ENCODE results near the gene CLCN6.

CLCN6 gene

GRCh38 chr1:11879311-11880180 is 73.6 kb downstream of the CLCN6 start:
- Histone ChIP-seq H3K27ac (no peak overlapping the region), H3K9me3 (ENCODE audit: severe bottlenecking) (peaks cover 4% of the 10 kb centered on the region), H3K4me3 (ENCODE audit: low read depth, low read length) (no peak overlapping the region), H3K27me3 (ENCODE audit: insufficient read depth, low read depth, severe bottlenecking) (no peaks in the 10 kb centered on the region), H3K36me3 (no peaks in the 10 kb centered on the region)
- no peak for DNase-seq
- TF ChIP-seq, protein P1, sequence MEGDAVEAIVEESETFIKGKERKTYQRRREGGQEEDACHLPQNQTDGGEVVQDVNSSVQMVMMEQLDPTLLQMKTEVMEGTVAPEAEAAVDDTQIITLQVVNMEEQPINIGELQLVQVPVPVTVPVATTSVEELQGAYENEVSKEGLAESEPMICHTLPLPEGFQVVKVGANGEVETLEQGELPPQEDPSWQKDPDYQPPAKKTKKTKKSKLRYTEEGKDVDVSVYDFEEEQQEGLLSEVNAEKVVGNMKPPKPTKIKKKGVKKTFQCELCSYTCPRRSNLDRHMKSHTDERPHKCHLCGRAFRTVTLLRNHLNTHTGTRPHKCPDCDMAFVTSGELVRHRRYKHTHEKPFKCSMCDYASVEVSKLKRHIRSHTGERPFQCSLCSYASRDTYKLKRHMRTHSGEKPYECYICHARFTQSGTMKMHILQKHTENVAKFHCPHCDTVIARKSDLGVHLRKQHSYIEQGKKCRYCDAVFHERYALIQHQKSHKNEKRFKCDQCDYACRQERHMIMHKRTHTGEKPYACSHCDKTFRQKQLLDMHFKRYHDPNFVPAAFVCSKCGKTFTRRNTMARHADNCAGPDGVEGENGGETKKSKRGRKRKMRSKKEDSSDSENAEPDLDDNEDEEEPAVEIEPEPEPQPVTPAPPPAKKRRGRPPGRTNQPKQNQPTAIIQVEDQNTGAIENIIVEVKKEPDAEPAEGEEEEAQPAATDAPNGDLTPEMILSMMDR (IDR thresholded peaks at IDR 0.05; ENCODE audit: low read depth, low read length) = no peak

DNA sequence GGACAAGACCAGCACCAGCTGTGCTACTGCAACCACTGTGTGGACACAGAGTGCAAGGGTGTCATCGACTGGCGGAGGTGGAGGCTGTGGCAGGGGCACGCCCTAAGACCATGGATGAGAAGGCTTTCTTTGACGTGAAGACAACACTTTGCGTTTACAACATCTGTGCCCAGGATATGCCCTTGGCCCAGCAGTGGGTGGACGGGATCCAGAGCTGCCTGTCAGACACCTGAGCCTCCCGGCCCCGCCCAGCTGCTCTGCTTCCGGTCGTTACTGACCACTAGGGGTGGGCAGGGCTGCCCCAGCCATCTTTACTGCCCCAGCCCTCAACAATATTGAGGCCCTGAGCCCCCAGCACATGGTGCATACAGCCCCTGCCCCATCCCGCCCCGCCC is 74.2 kb downstream of the CLCN6 start:
- Histone ChIP-seq H3K27me3 (ENCODE audit: insufficient read depth, low read depth, severe bottlenecking) (no peaks in the 10 kb centered on the region), H3K4me3 (ENCODE audit: low read depth, low read length) (no peak overlapping the region), H3K36me3 (no peaks in the 10 kb centered on the region), H3K9me3 (ENCODE audit: severe bottlenecking) (peaks cover 4% of the 10 kb centered on the region), H3K27ac (no peak overlapping the region)
- TF ChIP-seq, protein P1 (IDR thresholded peaks at IDR 0.05; ENCODE audit: low read depth, low read length) = no peak
- no peak for DNase-seq

DNA sequence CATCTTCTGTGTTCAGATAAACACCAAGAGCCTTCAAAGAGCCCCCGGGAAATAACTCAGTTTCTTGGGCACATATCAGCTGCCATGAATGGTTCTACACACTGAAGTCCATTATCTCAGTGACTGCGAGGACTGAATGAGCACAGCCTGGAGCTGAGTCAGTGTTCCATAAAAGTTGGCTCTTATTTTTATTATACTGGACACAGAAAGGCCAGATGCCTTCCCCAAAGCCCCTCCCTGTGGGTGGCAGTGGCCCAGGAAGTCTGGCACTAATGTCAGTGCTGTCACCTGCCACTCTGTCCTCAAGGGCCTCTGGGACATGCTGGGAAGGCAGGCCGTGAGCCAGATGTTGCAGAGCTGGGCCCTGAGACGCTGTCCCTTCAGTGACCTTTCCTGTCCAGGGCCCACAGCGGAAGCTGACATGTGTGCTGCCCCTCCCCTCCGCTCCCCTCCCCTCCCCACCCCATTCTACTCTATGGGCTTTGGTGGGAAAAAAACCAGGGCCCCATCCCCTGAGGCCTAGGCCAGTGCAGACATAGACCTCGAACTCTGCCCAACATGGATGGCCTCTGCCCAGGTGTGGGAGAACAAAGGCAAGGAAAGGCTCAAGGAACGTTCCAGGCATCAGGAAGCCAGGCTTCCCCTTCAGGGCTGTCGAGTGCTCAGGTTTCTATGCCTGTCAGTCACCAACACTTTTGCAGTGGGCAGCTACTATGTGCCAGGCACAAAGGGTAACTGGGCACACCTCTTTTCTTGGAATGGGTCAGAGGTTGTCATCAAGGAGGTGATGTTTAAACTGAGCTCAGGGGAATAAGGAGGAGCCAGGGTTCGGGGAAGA is 75.1 kb downstream of the CLCN6 start:
- no peak for DNase-seq
- H3K27ac ChIP-seq = no peak overlapping the region; the same call in 1 of the 2 replicates
- no peak overlapping the region for H3K4me3 ChIP-seq (ENCODE audit: low read depth, low read length)
- H3K36me3 ChIP-seq = no peaks in the 10 kb centered on the region
- TF ChIP-seq, protein P1 (IDR thresholded peaks at IDR 0.05; ENCODE audit: low read depth, low read length) = no peak
- H3K9me3 ChIP-seq (ENCODE audit: severe bottlenecking) = peaks cover 4% of the 10 kb centered on the region
- no peaks in the 10 kb centered on the region for H3K27me3 ChIP-seq (ENCODE audit: insufficient read depth, low read depth, severe bottlenecking)

DNA sequence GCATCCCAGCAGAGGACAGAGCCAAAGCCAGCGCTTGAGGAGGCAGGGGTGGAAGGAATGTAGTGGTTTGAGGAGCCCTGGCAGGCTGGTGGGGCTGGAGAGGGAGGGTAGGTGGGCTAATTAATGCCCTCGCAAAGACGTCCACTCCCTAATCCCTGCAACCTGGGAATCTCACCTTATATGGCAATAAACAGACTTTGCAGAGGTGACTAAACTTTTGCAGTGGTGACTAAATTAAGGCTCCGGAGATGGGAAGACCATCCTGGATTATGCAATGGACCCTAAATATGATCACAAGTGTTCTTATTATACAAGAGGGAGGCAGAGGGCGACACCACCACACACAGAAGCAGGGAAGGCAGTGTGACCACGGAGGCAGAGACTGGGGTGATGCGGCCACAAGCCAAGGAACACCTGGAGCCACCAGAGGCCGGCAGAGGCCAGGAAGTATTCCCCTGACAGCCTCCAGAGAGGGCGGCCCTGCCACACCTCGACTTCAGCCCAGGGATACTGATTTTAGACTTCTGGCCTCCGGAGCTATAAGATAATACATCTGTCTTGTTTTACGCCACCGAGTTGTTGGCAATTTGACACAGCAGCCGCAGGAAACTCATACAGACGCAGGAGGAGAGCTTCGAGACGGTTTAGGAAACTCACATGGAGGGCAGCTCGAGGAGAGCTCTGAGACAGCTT is 75.9 kb downstream of the CLCN6 start:
- Histone ChIP-seq H3K9me3 (ENCODE audit: severe bottlenecking) (peaks cover 4% of the 10 kb centered on the region), H3K4me3 (ENCODE audit: low read depth, low read length) (no peak overlapping the region), H3K27ac (no peak overlapping the region; the same call in 1 of the 2 replicates), H3K36me3 (no peaks in the 10 kb centered on the region), H3K27me3 (ENCODE audit: insufficient read depth, low read depth, severe bottlenecking) (no peaks in the 10 kb centered on the region)
- TF ChIP-seq, protein P1 (IDR thresholded peaks at IDR 0.05; ENCODE audit: low read depth, low read length) = peak; percentile 17; the same call in 1 of the 2 replicates
- no peak for DNase-seq

GRCh38 chr1:11882814-11883538 is 77.0 kb downstream of the CLCN6 start:
- H3K36me3 ChIP-seq = no peaks in the 10 kb centered on the region
- no peak overlapping the region; the same call in none of the 2 replicates for H3K27ac ChIP-seq
- peaks cover 4% of the 10 kb centered on the region for H3K9me3 ChIP-seq (ENCODE audit: severe bottlenecking)
- H3K27me3 ChIP-seq (ENCODE audit: insufficient read depth, low read depth, severe bottlenecking) = no peaks in the 10 kb centered on the region
- DNase-seq = peak; percentile 80
- no peak overlapping the region for H3K4me3 ChIP-seq (ENCODE audit: low read depth, low read length)
- TF ChIP-seq, protein P1 (IDR thresholded peaks at IDR 0.05; ENCODE audit: low read depth, low read length) = no peak

All from WERI-Rb-1 (cell line).